Measurements from ENCODE around the gene CACNA2D1. TPM values are rescaled to one million over a fixed set of nuclear protein-coding genes. Genes with fewer than 3 reads are reported as not detected.

CACNA2D1 gene
- total and polyA plus RNA-seq, 8 donors: 0.79 to 5.0 (median 2.1) TPM

DNA sequence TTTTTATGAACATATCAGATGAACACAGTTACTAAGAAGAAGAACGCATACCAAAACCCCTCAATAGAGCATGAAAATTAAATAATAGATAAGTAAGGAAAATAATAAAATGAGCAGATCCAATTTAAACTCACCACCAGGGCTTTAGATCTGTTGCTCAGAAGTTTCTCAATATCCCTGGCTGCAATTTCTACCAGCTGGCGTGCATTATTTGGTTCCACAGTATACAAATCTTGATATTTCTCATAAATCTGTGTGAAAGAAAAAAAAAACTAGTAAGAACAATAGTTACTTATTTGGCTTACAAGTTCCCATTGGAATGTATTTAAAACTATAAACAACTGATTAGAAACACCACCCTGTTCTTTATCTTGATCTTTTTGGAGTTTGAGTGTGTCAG lies 108.6 kb downstream of the CACNA2D1 start:
- ATAC-seq (no peak), DNase-seq (no peak), FAIRE-seq (no peak)
- Histone ChIP-seq H3K27ac (no peak overlapping the region), H3K36me3 (no peaks in the 10 kb centered on the region), H3K4me1 (no peaks in the 10 kb centered on the region), H3K4me3 (no peak overlapping the region), H3K9me3 (no peaks in the 10 kb centered on the region), H3K27me3 (no peaks in the 10 kb centered on the region)
- WGBS, 2 donors: 63 to 79% methylated on average over 2 of the region's 2 CpGs
- TF ChIP-seq, protein P1, sequence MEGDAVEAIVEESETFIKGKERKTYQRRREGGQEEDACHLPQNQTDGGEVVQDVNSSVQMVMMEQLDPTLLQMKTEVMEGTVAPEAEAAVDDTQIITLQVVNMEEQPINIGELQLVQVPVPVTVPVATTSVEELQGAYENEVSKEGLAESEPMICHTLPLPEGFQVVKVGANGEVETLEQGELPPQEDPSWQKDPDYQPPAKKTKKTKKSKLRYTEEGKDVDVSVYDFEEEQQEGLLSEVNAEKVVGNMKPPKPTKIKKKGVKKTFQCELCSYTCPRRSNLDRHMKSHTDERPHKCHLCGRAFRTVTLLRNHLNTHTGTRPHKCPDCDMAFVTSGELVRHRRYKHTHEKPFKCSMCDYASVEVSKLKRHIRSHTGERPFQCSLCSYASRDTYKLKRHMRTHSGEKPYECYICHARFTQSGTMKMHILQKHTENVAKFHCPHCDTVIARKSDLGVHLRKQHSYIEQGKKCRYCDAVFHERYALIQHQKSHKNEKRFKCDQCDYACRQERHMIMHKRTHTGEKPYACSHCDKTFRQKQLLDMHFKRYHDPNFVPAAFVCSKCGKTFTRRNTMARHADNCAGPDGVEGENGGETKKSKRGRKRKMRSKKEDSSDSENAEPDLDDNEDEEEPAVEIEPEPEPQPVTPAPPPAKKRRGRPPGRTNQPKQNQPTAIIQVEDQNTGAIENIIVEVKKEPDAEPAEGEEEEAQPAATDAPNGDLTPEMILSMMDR (IDR thresholded peaks at IDR 0.05): no peak
- intact Hi-C loops (cut with DNase I): no loop called here

DNA sequence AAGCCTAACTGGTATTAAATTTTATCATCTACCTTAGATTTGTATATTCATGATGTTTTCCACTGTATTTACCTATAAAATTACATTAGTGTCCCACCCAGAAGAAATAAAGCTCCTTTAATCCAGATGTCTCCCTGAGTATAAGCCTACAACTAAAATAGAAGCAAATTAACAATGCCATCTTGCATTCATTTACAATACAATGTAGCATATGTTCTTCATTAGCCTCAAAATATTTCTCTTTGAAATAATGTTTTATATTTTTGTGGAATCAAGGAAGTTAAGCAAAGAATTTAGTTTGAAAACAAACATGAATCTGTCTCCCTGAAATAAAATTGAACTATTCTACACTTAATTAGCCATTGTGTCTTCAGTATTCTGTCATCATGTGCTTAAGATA lies 112.3 kb downstream of the CACNA2D1 start:
- ATAC-seq (no peak), DNase-seq (no peak)

DNA sequence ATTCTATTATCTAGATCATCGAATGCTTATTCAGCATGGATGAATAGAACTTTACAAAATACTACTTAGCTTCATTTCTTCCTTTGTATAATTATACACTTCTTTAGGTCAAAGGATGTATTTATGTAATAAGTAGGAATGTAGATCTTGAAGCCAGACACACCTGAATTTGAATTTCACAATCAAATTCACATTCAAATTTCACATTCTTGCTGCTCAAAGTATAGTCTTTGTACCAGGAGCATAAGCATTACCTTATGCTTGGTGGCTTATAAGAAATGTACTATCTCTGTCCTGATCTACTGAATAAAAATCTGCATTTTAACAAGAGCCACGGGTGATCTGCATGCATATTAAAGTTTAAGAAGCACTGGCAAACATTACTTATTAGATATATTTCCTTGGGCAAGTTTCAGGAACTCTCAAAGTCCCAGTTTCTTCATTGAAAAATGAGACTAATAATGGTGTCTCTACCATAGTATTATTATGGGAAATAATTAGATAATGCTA lies 112.8 kb downstream of the CACNA2D1 start:
- DNase-seq (no peak), ATAC-seq (no peak), FAIRE-seq (no peak)
- no peaks in the 10 kb centered on the region for H3K36me3 ChIP-seq
- no peak overlapping the region for H3K4me3 ChIP-seq
- H3K4me1 ChIP-seq: no peaks in the 10 kb centered on the region
- intact Hi-C loops (cut with DNase I): no loop called here
- no peaks in the 10 kb centered on the region for H3K27me3 ChIP-seq
- TF ChIP-seq, protein P1 (IDR thresholded peaks at IDR 0.05): no peak
- WGBS, 2 donors: 56 to 75% methylated on average over 2 of the region's 2 CpGs
- no peak overlapping the region for H3K27ac ChIP-seq
- no peaks in the 10 kb centered on the region for H3K9me3 ChIP-seq

More for the DNA sequence above, 112.3 kb downstream of the CACNA2D1 start:
- Histone ChIP-seq H3K4me1 (no peaks in the 10 kb centered on the region), H3K27me3 (no peaks in the 10 kb centered on the region), H3K9me3 (no peaks in the 10 kb centered on the region), H3K4me3 (no peak overlapping the region), H3K27ac (no peak overlapping the region), H3K36me3 (no peaks in the 10 kb centered on the region)
- FAIRE-seq: no peak
- TF ChIP-seq, protein P1 (IDR thresholded peaks at IDR 0.05): no peak
- intact Hi-C loops (cut with DNase I): no loop called here

DNA sequence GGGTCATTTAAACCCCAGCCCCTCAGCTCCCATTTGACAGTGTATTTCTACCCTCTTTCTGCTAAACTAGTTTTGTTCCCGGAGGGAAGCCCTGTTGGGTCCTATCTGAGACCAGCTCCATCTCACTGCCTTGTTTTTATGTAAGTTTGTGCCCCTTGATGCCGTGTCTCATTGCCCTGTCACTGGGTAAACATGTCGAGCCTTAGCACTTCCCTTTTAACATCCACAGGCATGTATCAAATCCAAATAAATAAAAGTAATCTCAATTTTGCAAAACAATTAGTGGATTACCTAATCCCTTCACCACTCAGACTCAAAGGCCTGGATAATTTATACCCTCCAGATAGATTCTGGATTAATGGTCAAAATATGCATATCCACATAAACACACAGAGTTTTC lies 115.7 kb downstream of the CACNA2D1 start:
- DNase-seq (no peak), FAIRE-seq (no peak), ATAC-seq (no peak)
- H3K9me3 ChIP-seq: no peaks in the 10 kb centered on the region
- H3K27ac ChIP-seq: no peak overlapping the region
- no peaks in the 10 kb centered on the region for H3K27me3 ChIP-seq
- TF ChIP-seq, protein P1 (IDR thresholded peaks at IDR 0.05): no peak
- intact Hi-C loops (cut with DNase I): loop anchor here in 1 of 3 donors (10.0 kb wide), 1 partner anchor 53 kb away; no protein-coding TSS in a partner anchor
- H3K4me3 ChIP-seq: no peak overlapping the region
- WGBS, 2 donors: 53 to 66% methylated on average over 3 of the region's 3 CpGs
- H3K36me3 ChIP-seq: no peaks in the 10 kb centered on the region
- no peaks in the 10 kb centered on the region for H3K4me1 ChIP-seq

DNA sequence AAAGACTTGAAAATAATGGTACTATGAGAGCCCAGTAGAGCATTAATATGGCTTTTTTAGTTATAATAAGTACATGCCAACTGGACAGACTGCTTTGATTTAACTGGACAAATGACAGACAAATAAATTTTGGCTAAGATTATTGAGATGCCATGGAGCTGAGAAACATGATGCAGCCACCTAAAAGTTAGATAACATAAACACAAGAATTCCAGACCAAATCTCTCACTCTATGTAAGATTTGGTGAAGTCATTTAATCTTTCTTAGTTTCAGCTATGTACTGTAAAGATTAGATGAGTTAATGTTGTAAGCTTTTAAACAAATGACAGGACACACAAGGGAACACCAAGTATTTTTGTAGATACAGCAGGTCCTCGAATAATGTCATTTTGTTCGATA lies 118.2 kb downstream of the CACNA2D1 start:
- H3K27me3 ChIP-seq: no peaks in the 10 kb centered on the region
- no peak for ATAC-seq
- H3K27ac ChIP-seq: no peak overlapping the region
- no peaks in the 10 kb centered on the region for H3K9me3 ChIP-seq
- H3K4me1 ChIP-seq: no peaks in the 10 kb centered on the region
- intact Hi-C loops (cut with DNase I): loop anchor here in 1 of 3 donors (10.0 kb wide), 1 partner anchor 51 kb away; no protein-coding TSS in a partner anchor
- TF ChIP-seq, protein P1 (IDR thresholded peaks at IDR 0.05): no peak
- H3K4me3 ChIP-seq: no peak overlapping the region
- no peak for FAIRE-seq
- no peak for DNase-seq
- H3K36me3 ChIP-seq: no peaks in the 10 kb centered on the region
- whole genome bisulfite sequencing, 2 donors: 85 to 88% methylated on average over 2 of the region's 2 CpGs

All from pancreas (tissue), 10 donors.